ENCODE results near the gene C1orf50.

DNA sequence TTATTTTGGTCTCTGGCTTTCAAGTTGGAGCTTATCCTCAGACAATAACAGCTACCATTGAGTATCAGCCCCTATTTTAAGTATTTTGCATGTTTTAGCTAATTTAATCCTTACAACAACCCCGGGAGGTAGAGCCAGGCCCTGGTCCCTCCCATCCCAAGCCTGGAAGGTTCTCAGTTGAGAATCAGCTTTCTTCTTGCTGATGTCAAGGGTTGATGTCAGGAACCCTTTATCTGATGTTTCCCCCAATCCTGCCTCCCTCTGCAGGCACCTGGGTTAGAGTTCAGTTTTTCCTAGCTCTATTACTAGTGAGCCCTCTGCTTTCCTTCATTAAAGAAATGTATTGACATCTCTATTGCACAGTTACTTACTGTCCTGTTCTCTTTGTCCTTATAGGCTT, 53.8 kb downstream of the C1orf50 start:
- no peak for TF ChIP-seq POLR2A (IDR thresholded peaks at IDR 0.05)
- TF ChIP-seq, protein P1, sequence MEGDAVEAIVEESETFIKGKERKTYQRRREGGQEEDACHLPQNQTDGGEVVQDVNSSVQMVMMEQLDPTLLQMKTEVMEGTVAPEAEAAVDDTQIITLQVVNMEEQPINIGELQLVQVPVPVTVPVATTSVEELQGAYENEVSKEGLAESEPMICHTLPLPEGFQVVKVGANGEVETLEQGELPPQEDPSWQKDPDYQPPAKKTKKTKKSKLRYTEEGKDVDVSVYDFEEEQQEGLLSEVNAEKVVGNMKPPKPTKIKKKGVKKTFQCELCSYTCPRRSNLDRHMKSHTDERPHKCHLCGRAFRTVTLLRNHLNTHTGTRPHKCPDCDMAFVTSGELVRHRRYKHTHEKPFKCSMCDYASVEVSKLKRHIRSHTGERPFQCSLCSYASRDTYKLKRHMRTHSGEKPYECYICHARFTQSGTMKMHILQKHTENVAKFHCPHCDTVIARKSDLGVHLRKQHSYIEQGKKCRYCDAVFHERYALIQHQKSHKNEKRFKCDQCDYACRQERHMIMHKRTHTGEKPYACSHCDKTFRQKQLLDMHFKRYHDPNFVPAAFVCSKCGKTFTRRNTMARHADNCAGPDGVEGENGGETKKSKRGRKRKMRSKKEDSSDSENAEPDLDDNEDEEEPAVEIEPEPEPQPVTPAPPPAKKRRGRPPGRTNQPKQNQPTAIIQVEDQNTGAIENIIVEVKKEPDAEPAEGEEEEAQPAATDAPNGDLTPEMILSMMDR (IDR thresholded peaks at IDR 0.05) = no peak

All from body of pancreas (tissue), 4 donors.